ENCODE measurements around the gene CD58.

DNA sequence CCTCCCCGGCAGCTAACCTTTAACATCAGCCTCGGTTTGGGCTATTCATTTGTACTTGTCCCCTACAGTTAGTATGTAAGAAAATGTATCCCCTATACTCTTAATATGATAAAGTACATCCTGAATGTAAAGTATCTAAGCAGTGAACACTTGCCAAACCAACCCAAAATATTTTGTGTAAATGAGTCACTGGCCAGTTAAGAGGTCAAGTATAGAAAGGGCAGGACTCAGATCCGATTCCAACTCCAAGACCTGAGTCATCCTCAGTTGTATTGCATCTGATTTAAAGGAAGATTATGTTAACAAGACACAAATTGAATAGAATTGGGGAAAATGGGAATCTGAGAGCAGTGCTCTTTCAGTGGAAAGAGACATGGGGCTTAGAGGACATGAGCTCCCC is 84.4 kb downstream of the CD58 start:
- TF ChIP-seq, protein P1, sequence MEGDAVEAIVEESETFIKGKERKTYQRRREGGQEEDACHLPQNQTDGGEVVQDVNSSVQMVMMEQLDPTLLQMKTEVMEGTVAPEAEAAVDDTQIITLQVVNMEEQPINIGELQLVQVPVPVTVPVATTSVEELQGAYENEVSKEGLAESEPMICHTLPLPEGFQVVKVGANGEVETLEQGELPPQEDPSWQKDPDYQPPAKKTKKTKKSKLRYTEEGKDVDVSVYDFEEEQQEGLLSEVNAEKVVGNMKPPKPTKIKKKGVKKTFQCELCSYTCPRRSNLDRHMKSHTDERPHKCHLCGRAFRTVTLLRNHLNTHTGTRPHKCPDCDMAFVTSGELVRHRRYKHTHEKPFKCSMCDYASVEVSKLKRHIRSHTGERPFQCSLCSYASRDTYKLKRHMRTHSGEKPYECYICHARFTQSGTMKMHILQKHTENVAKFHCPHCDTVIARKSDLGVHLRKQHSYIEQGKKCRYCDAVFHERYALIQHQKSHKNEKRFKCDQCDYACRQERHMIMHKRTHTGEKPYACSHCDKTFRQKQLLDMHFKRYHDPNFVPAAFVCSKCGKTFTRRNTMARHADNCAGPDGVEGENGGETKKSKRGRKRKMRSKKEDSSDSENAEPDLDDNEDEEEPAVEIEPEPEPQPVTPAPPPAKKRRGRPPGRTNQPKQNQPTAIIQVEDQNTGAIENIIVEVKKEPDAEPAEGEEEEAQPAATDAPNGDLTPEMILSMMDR (IDR thresholded peaks at IDR 0.05): no peak
- TF ChIP-seq EP300 (IDR thresholded peaks at IDR 0.05): no peak

Measured in ovary (tissue), 3 donors.